GM12878 (cell line): ENCODE data around the gene SETD1B. TPM values are rescaled to one million over a fixed set of nuclear protein-coding genes. Genes with fewer than 3 reads are reported as not detected.

Experiments used
- BCL3 ChIP-seq: IDR thresholded peaks from 2 replicates; pipeline ENCODE4 v1.6.1; 2011; ENCODE audit warnings: borderline replicate concordance, low read depth, mild to moderate bottlenecking, moderate library complexity, low read length; ENCODE audit not compliant: insufficient read depth, poor library complexity, severe bottlenecking
- CTCF ChIP-seq, 3 experiments: IDR thresholded peaks in 2 of 3; conservative IDR thresholded peaks in 1 of 3; 2 replicates each; pipeline ENCODE4 v1.5.1; 2011; ENCODE audit warnings: low read depth in 3 of 3, low read length in 3 of 3, mild to moderate bottlenecking in 3 of 3, control low read depth in 2 of 3, moderate library complexity in 2 of 3, inconsistent platforms in 1 of 3, mixed read lengths in 1 of 3; ENCODE audit not compliant: control insufficient read depth in 2 of 3, insufficient read depth in 1 of 3; ENCODE audit errors: extremely low read depth in 1 of 3
- FOS ChIP-seq: IDR thresholded peaks from 3 replicates; pipeline ENCODE4 v1.6.1; 2011; ENCODE audit warnings: borderline replicate concordance; ENCODE audit not compliant: insufficient read length; ENCODE audit errors: extremely low read depth
- HDGF ChIP-seq: fragments of 450-650 bp; IDR thresholded peaks from 2 replicates; pipeline ENCODE4 v1.6.1; 2016; ENCODE audit warnings: antibody characterized with exemption
- KDM1A ChIP-seq: fragments of 200-600 bp; sonication (generic); IDR thresholded peaks from 2 replicates; pipeline ENCODE4 v1.6.1; 2016; ENCODE audit warnings: borderline replicate concordance
- SREBF2 ChIP-seq: IDR thresholded peaks from 2 replicates; pipeline ENCODE4 v1.6.1; 2012; ENCODE audit warnings: mild to moderate bottlenecking, low read length
- ZSCAN29 ChIP-seq: fragments of 450-650 bp; IDR thresholded peaks from 2 replicates; pipeline ENCODE4 v1.6.1; 2017; ENCODE audit warnings: mild to moderate bottlenecking, moderate library complexity
- polyA plus RNA-seq, 11 experiments: library from polyadenylated mRNA; depleted of rRNA in 4 of 11; unstranded in 6 of 11; stranded (reverse) in 5 of 11; fragments of >200 nt; fragmentation: Nextera tagmentation in 4 of 11; fragmentation: Illumina TruSeq in 1 of 11; extraction: Ambion mirVana in 4 of 11; extraction: Trizol in 1 of 11; gene quantifications; 1 replicate in 1 of 11; 2 replicates in 10 of 11; pipeline versions ENCODE4 v1.2.1 to v1.2.3, GENCODE V29; 2011 to 2016; ENCODE audit warnings: inconsistent platforms in 2 of 11, missing spikeins in 2 of 11, low read depth in 1 of 11
- total RNA-seq, 4 experiments: library from RNA; depleted of rRNA in 3 of 4; stranded (reverse); fragments of >200 nt in 3 of 4; fragmentation: Illumina TruSeq in 1 of 4; extraction: Trizol in 1 of 4; gene quantifications; 2 replicates each; pipeline versions ENCODE4 v1.2.1 to v1.2.3, GENCODE V29; 2013 to 2021

The SETD1B gene
- total and polyA plus RNA-seq, 10 of the 15 experiments (the other 5 are each of a cell fraction or from before 2014, with no cell fraction given), result 0.50 to 17.3 (median 1.6) TPM

GRCh38 chr12:121770813-121771625 is 32.8 kb upstream of the SETD1B start (continued):
- TF ChIP-seq BCL3 (no peak), ZSCAN29 (no peak), CTCF (IDR thresholded peaks at IDR 0.05 in 2 of 3, conservative IDR thresholded peaks at IDR 0.05 in 1 of 3; ENCODE audit: control insufficient read depth in 2 of 3, extremely low read depth in 1 of 3, insufficient read depth in 1 of 3, low read depth in 3 of 3, low read length in 3 of 3) (no peak), HDGF (no peak), KDM1A (no peak), SREBF2 (no peak), FOS (no peak)
- TF ChIP-seq, all 136 proteins: peak for 0
